K562 (cell line): ENCODE data around the gene HSF2BP. TPM values are rescaled to one million over a fixed set of nuclear protein-coding genes. Genes with fewer than 3 reads are reported as not detected.

Experiments used
- ATAC-seq: fragments of 200-7000 bp; cut with Tn5 transposase; 3 replicates; pipeline ENCODE4 v1.9.1; 2020; ENCODE audit warnings: moderate library complexity
- BruUV-seq: library from RNA; stranded (reverse); fragments of 400-500 nt; replicated peaks from 2 replicates; lab custom pipeline; 2021; lab: Mats Ljungman, UMichigan
- CTCF ChIA-PET: fragments of 300-600 bp; formaldehyde crosslinking; extraction: SDS; loops from one replicate; lab custom pipeline; 2021; ENCODE audit warnings: low intra/inter-chr PET ratio; lab: Yijun Ruan, JAX
- POLR2A ChIA-PET: fragments of 300-600, 350-650 bp; sonication (Branson Sonifier 250); formaldehyde crosslinking; extraction: SDS; loops from one replicate; lab custom pipeline; 2021; ENCODE audit warnings: antibody characterized with exemption, inconsistent platforms; lab: Yijun Ruan, JAX
- DNase-seq, 4 experiments: peaks; one replicate each; pipeline versions ENCODE4 v3.0.0 to v3.0.0-alpha.2; 2011 to 2018; ENCODE audit warnings: low spot score in 3 of 4, mixed read lengths in 3 of 4; ENCODE audit errors: extremely low read depth in 1 of 4
- FAIRE-seq: peaks from 2 replicates; lab custom pipeline; 2011; peaks lifted over from hg19 to GRCh38; lab: Jason Lieb, UNC
- H2AFZ ChIP-seq: 2 replicates; pipeline ENCODE4 v1.6.0; 2011; ENCODE audit warnings: low read depth, low read length, control low read depth, inconsistent platforms
- H3K27ac ChIP-seq: fragments of 200-600 bp; 3 replicates; pipeline ENCODE4 v1.8.0; 2011; ENCODE audit warnings: low read depth, mild to moderate bottlenecking, control low read depth, inconsistent platforms, low read length, moderate library complexity, mixed read lengths; ENCODE audit errors: extremely low read depth
- H3K27me3 ChIP-seq, 2 experiments: fragments of 300-600 bp in 1 of 2; 2 replicates in 1 of 2; 3 replicates in 1 of 2; pipeline versions ENCODE4 v1.6.0 to v1.8.0; 2011; ENCODE audit warnings: inconsistent platforms in 2 of 2, low read length in 2 of 2, mild to moderate bottlenecking in 1 of 2, mixed read lengths in 1 of 2, moderate library complexity in 1 of 2; ENCODE audit not compliant: control insufficient read depth in 2 of 2, insufficient read depth in 2 of 2
- H3K36me3 ChIP-seq: fragments of 300-600 bp; 3 replicates; pipeline ENCODE4 v1.8.0; 2011; ENCODE audit warnings: mild to moderate bottlenecking, low read length, inconsistent platforms; ENCODE audit not compliant: control insufficient read depth, insufficient read depth
- H3K4me1 ChIP-seq, 2 experiments: fragments of 200-600 bp in 1 of 2; replicated peaks in 1 of 2; 2 replicates in 1 of 2; 3 replicates in 1 of 2; pipeline versions ENCODE4 v1.5.1 to v1.8.0; 2011; ENCODE audit warnings: inconsistent platforms in 2 of 2, low read length in 2 of 2, mild to moderate bottlenecking in 1 of 2, mixed read lengths in 1 of 2, moderate library complexity in 1 of 2; ENCODE audit not compliant: control insufficient read depth in 2 of 2, insufficient read depth in 2 of 2
- H3K4me2 ChIP-seq: 2 replicates; pipeline ENCODE4 v1.6.1; 2011; ENCODE audit warnings: low read length, control low read depth, inconsistent platforms, mixed read lengths; ENCODE audit not compliant: insufficient read depth
- H3K4me3 ChIP-seq: fragments of 200-600 bp; sonication (generic), shearing (Covaris generic); 2 replicates; pipeline ENCODE4 v1.5.1; 2016; ENCODE audit warnings: control low read depth, inconsistent platforms
- H3K79me2 ChIP-seq: fragments of 200-600 bp; 3 replicates; pipeline ENCODE4 v1.8.0; 2011; ENCODE audit warnings: low read length, inconsistent platforms; ENCODE audit not compliant: control insufficient read depth, insufficient read depth
- H3K9ac ChIP-seq, 2 experiments: 2 replicates each; pipeline versions ENCODE4 v1.6.0 to v1.6.1; 2011; ENCODE audit warnings: low read depth in 2 of 2, low read length in 2 of 2, control low read depth in 1 of 2, inconsistent platforms in 1 of 2, mild to moderate bottlenecking in 1 of 2, mixed read lengths in 1 of 2; ENCODE audit not compliant: insufficient read depth in 1 of 2
- H3K9me1 ChIP-seq: one replicate; pipeline ENCODE4 v1.6.0; 2011; ENCODE audit warnings: inconsistent platforms, mild to moderate bottlenecking, low read length, moderate library complexity; ENCODE audit not compliant: control insufficient read depth, insufficient read depth
- H3K9me3 ChIP-seq: replicated peaks from 2 replicates; pipeline ENCODE4 v1.5.1; 2011; ENCODE audit warnings: low read depth, low read length, inconsistent platforms; ENCODE audit not compliant: control insufficient read depth, insufficient read depth
- H4K20me1 ChIP-seq: replicated peaks from 2 replicates; pipeline ENCODE4 v1.6.1; 2011; ENCODE audit warnings: low read length, inconsistent platforms, mixed read lengths; ENCODE audit not compliant: control insufficient read depth, insufficient read depth
- EZH2 ChIP-seq: IDR thresholded peaks from 2 replicates; pipeline ENCODE4 v1.6.1; 2012; ENCODE audit warnings: low read depth, mild to moderate bottlenecking, inconsistent platforms, low read length, borderline replicate concordance
- HDAC1 ChIP-seq, 2 experiments: fragments of 450-650 bp; IDR thresholded peaks; 2 replicates each; pipeline ENCODE4 v1.6.1; 2016 to 2017; ENCODE audit warnings: inconsistent platforms in 1 of 2, mild to moderate bottlenecking in 1 of 2, moderate library complexity in 1 of 2
- KDM2B ChIP-seq: fragments of 250-450 bp; sonication (Bioruptor Pico); IDR thresholded peaks from 2 replicates; pipeline ENCODE4 v1.8.0; 2021; ENCODE audit warnings: mild to moderate bottlenecking, moderate library complexity
- NFE2 ChIP-seq: IDR thresholded peaks from 2 replicates; pipeline ENCODE4 v1.6.1; 2014; ENCODE audit warnings: antibody characterized with exemption, low read depth
- TCF7 ChIP-seq: sonication (generic); IDR thresholded peaks from 2 replicates; pipeline ENCODE4 v1.6.1; 2016; ENCODE audit warnings: antibody characterized with exemption, borderline replicate concordance
- ZBTB7A ChIP-seq: IDR thresholded peaks from 2 replicates; pipeline ENCODE4 v1.6.1; 2011; ENCODE audit warnings: low read depth, mild to moderate bottlenecking, low read length, moderate library complexity, borderline replicate concordance; ENCODE audit not compliant: control insufficient read depth
- WGBS: fragments of 100-300 bp; shearing (Covaris generic); methylation state at CpG from one replicate; pipeline ENCODE4 v1.1.6; 2016; ENCODE audit warnings: low coverage, mixed read lengths; ENCODE audit not compliant: insufficient coverage; ENCODE audit errors: missing lambda C conversion rate; 5-methylcytosine and 5-hydroxymethylcytosine counted together
- in situ Hi-C: fragments of 300-500 bp; cut with MboI; formaldehyde crosslinking; loops from 4 replicates; pipeline ENCODE4 v1.15.0; 2018; ENCODE audit warnings: inconsistent platforms, mixed read lengths
- intact Hi-C: fragments of 100-400 bp; cut with micrococcal nuclease; formaldehyde crosslinking; loops from 2 replicates; pipeline ENCODE4 v1.14.2; 2022
- polyA plus RNA-seq, 8 experiments: library from polyadenylated mRNA; depleted of rRNA in 4 of 8; stranded (reverse) in 5 of 8; unstranded in 3 of 8; fragments of >200 nt; fragmentation: Nextera tagmentation in 2 of 8; fragmentation: Illumina TruSeq in 1 of 8; extraction: Ambion mirVana in 2 of 8; extraction: Trizol in 1 of 8; gene quantifications; 2 replicates each; pipeline versions ENCODE4 v1.2.1 to v1.2.3, GENCODE V29; 2011 to 2014; ENCODE audit warnings: inconsistent platforms in 1 of 8, missing spikeins in 1 of 8
- total RNA-seq, 7 experiments: library from RNA; depleted of rRNA in 6 of 7; stranded (reverse); fragments of >200 nt in 6 of 7; fragmentation: Illumina TruSeq in 2 of 7; extraction: Trizol in 2 of 7; gene quantifications; 2 replicates each; pipeline versions ENCODE4 v1.2.1 to v1.2.3, GENCODE V29; 2011 to 2021; ENCODE audit warnings: low replicate concordance in 1 of 7
- TF ChIP-seq, protein P1 (sequence below): fragments of 450-650 bp; formaldehyde crosslinking; IDR thresholded peaks from 2 replicates; pipeline ENCODE4 v1.4.0; 2022; ENCODE audit warnings: mild to moderate bottlenecking, moderate library complexity
- TF ChIP-seq, protein P2 (sequence below): fragments of 250-450 bp; sonication (Bioruptor Pico); IDR thresholded peaks from 2 replicates; pipeline ENCODE4 v1.8.0; 2021; ENCODE audit warnings: borderline replicate concordance, mild to moderate bottlenecking, moderate library complexity; ENCODE audit not compliant: poor library complexity, severe bottlenecking

The HSF2BP gene
- total and polyA plus RNA-seq, 9 of the 15 experiments (the other 6 are each of a cell fraction or from before 2014, with no cell fraction given): 0.04 to 0.57 (median 0.20) TPM; not detected in 2

DNA sequence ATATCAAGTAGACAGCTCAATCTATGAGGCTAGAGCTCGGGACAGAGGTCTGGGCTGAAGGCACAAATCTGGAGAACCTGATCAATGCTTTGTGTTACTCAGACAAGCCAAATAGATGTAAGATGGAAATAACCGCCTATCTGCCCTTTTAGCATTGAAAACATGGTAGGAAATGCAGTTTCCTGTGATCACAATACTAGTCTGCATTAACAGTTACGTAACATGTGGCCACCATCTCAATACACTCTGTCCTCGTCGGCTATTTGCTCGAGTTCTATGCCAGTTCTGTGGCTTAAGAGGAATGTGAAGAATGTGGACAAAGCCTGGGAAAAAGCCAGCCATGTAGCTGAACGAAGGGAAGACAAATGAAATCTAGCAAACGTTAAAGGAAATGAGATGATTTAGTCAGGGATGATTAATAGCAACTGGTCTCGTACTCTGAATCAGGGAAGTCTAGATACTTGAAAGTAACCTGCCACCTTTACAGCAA is 73.3 kb downstream of the HSF2BP start:
- TF ChIP-seq ZBTB7A (no peak), HDAC1 (IDR thresholded peaks at IDR 0.05) (no peak), NFE2 (no peak), TCF7 (no peak), KDM2B (no peak), EZH2 (no peak)
- TF ChIP-seq, protein P1, sequence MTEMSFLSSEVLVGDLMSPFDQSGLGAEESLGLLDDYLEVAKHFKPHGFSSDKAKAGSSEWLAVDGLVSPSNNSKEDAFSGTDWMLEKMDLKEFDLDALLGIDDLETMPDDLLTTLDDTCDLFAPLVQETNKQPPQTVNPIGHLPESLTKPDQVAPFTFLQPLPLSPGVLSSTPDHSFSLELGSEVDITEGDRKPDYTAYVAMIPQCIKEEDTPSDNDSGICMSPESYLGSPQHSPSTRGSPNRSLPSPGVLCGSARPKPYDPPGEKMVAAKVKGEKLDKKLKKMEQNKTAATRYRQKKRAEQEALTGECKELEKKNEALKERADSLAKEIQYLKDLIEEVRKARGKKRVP (CRISPR knock-in tag): no peak
- TF ChIP-seq, protein P2, sequence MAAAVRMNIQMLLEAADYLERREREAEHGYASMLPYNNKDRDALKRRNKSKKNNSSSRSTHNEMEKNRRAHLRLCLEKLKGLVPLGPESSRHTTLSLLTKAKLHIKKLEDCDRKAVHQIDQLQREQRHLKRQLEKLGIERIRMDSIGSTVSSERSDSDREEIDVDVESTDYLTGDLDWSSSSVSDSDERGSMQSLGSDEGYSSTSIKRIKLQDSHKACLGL (CRISPR knock-in tag): no peak
- H3K27me3 ChIP-seq: peaks cover 20 to 31% of the 10 kb centered on the region in 2 experiments
- H4K20me1 ChIP-seq: no peaks in the 10 kb centered on the region
- H3K9me1 ChIP-seq: no peaks in the 10 kb centered on the region
- no peaks in the 10 kb centered on the region for H3K79me2 ChIP-seq
- H2AFZ ChIP-seq: no peak overlapping the region
- H3K4me3 ChIP-seq: no peak overlapping the region
- 2% methylated on average over 9 of the region's 9 CpGs for WGBS
- FAIRE-seq (no peak), ATAC-seq (no peak), DNase-seq (no peak)
- in situ Hi-C loops (no loop called here), intact Hi-C loops (no loop called here)
- H3K9ac ChIP-seq: no peak overlapping the region
- CTCF ChIA-PET: no interaction called here
- no peak overlapping the region for H3K4me2 ChIP-seq
- BruUV-seq: no TSS peak
- no peaks in the 10 kb centered on the region for H3K9me3 ChIP-seq
- no peaks in the 10 kb centered on the region for H3K4me1 ChIP-seq
- H3K27ac ChIP-seq: no peak overlapping the region
- no peaks in the 10 kb centered on the region for H3K36me3 ChIP-seq
- POLR2A ChIA-PET: interaction anchor here (0.6 to 0.7 kb wide), 2 partner anchors 9 to 116 kb away, joined by 3 read pairs; no protein-coding TSS in a partner anchor
